Panc1 (cell line): ENCODE data around the gene SC5D.

ENCODE experiments used
- CTCF ChIP-seq: fragments of 450-650 bp; IDR thresholded peaks from 2 replicates; pipeline ENCODE4 v1.5.1; 2017; ENCODE audit warnings: mild to moderate bottlenecking
- POLR2AphosphoS5 ChIP-seq: IDR thresholded peaks from 2 replicates; pipeline ENCODE4 v1.6.1; 2012; ENCODE audit warnings: mild to moderate bottlenecking, low read depth, low read length, moderate library complexity
- SIN3A ChIP-seq: IDR thresholded peaks from 2 replicates; pipeline ENCODE4 v1.6.1; 2012; ENCODE audit warnings: low read depth, mild to moderate bottlenecking, low read length, moderate library complexity, borderline replicate concordance; ENCODE audit not compliant: insufficient read depth

GRCh38 chr11:121291319-121291718 is 1.3 kb upstream of the SC5D start:
- TF ChIP-seq CTCF (no peak), POLR2AphosphoS5 (no peak), SIN3A (no peak)
